Panc1 (cell line): ENCODE measurements around the gene DNM1L. TPM values are rescaled to one million over a fixed set of nuclear protein-coding genes. Genes with fewer than 3 reads are reported as not detected.

Experiments used
- ATAC-seq: fragments of 200-7000 bp; cut with Tn5 transposase; 2 replicates; pipeline ENCODE4 v1.9.1; 2020; ENCODE audit warnings: mild to moderate bottlenecking, moderate library complexity
- BruUV-seq: library from RNA; stranded (reverse); fragments of 400-500 nt; replicated peaks from 2 replicates; lab custom pipeline; 2021; lab: Mats Ljungman, UMichigan
- CTCF ChIA-PET: fragments of 300-600 bp; sonication (Branson Sonifier 250); formaldehyde crosslinking; loops from one replicate; lab custom pipeline; 2022; ENCODE audit warnings: antibody characterized with exemption; lab: Charles Lee
- POLR2A ChIA-PET: fragments of 300-600 bp; sonication (Branson Sonifier 250); formaldehyde crosslinking; loops from one replicate; lab custom pipeline; 2022; ENCODE audit warnings: antibody characterized with exemption; lab: Charles Lee
- DNase-seq: peaks from one replicate; pipeline ENCODE4 v3.0.0-alpha.2; 2010; ENCODE audit warnings: low read depth, low spot score
- H3K27ac ChIP-seq: 2 replicates; pipeline ENCODE4 v1.5.1; 2011; ENCODE audit warnings: mild to moderate bottlenecking, low read length, inconsistent platforms
- H3K27me3 ChIP-seq: fragments of 200-500 bp; sonication (Bioruptor generic); 2 replicates; pipeline ENCODE4 v1.6.0; 2014; ENCODE audit warnings: low read length, inconsistent platforms; ENCODE audit not compliant: control insufficient read depth, insufficient read depth
- H3K36me3 ChIP-seq: fragments of 200-500 bp; sonication (Bioruptor generic); 2 replicates; pipeline ENCODE4 v1.5.1; 2014; ENCODE audit warnings: inconsistent platforms, mild to moderate bottlenecking, low read length, moderate library complexity; ENCODE audit not compliant: control insufficient read depth, insufficient read depth
- H3K4me1 ChIP-seq: 2 replicates; pipeline ENCODE4 v1.5.1; 2011; ENCODE audit warnings: inconsistent platforms, mild to moderate bottlenecking, low read length, moderate library complexity; ENCODE audit not compliant: control insufficient read depth, insufficient read depth
- H3K4me3 ChIP-seq, 2 experiments: 2 replicates each; pipeline ENCODE4 v1.5.1; 2011 to 2012; ENCODE audit warnings: low read depth in 2 of 2, low read length in 2 of 2, mild to moderate bottlenecking in 2 of 2, inconsistent platforms in 1 of 2, moderate library complexity in 1 of 2
- H3K9me3 ChIP-seq: fragments of 200-500 bp; sonication (Bioruptor generic); 2 replicates; pipeline ENCODE4 v1.5.1; 2014; ENCODE audit warnings: low read depth, mild to moderate bottlenecking, inconsistent platforms, low read length, moderate library complexity; ENCODE audit not compliant: control insufficient read depth, insufficient read depth
- POLR2AphosphoS5 ChIP-seq: IDR thresholded peaks from 2 replicates; pipeline ENCODE4 v1.6.1; 2012; ENCODE audit warnings: mild to moderate bottlenecking, low read depth, low read length, moderate library complexity
- REST ChIP-seq, 2 experiments: IDR thresholded peaks; 2 replicates each; pipeline ENCODE4 v1.6.1; 2011 to 2012; ENCODE audit warnings: low read depth in 2 of 2, control low read depth in 1 of 2, low read length in 1 of 2, mild to moderate bottlenecking in 1 of 2, moderate library complexity in 1 of 2; ENCODE audit not compliant: insufficient read depth in 1 of 2
- SIN3A ChIP-seq: IDR thresholded peaks from 2 replicates; pipeline ENCODE4 v1.6.1; 2012; ENCODE audit warnings: low read depth, mild to moderate bottlenecking, low read length, moderate library complexity, borderline replicate concordance; ENCODE audit not compliant: insufficient read depth
- TCF7L2 ChIP-seq: IDR thresholded peaks from 2 replicates; pipeline ENCODE4 v1.6.1; 2011; ENCODE audit warnings: mild to moderate bottlenecking, low read depth, low read length, inconsistent platforms
- in situ Hi-C: cut with HindIII; loops from 2 replicates; pipeline ENCODE4 v1.10.0; 2016; ENCODE audit warnings: low sequenced_read_pairs, low pct_unique_long_range_greater_than_20kb
- intact Hi-C: fragments of 100-400 bp; cut with micrococcal nuclease; formaldehyde crosslinking; loops from one replicate; pipeline ENCODE4 v1.10.0; 2022; ENCODE audit not compliant: unreplicated experiment
- total RNA-seq: library from RNA; stranded (reverse); gene quantifications from one replicate; pipeline ENCODE4 v1.2.1, GENCODE V29; 2021; ENCODE audit not compliant: unreplicated experiment
- TF ChIP-seq, protein P1 (sequence below): fragments of 450-650 bp; IDR thresholded peaks from 2 replicates; pipeline ENCODE4 v1.5.1; 2017; ENCODE audit warnings: mild to moderate bottlenecking

The DNM1L gene
- total RNA-seq, 1 experiment from 2014 or later, result 91.8 TPM

- DNase-seq, result no peak
Observed at GRCh38 chr12:32650508-32650907, 28.6 kb upstream of the DNM1L start.

DNA sequence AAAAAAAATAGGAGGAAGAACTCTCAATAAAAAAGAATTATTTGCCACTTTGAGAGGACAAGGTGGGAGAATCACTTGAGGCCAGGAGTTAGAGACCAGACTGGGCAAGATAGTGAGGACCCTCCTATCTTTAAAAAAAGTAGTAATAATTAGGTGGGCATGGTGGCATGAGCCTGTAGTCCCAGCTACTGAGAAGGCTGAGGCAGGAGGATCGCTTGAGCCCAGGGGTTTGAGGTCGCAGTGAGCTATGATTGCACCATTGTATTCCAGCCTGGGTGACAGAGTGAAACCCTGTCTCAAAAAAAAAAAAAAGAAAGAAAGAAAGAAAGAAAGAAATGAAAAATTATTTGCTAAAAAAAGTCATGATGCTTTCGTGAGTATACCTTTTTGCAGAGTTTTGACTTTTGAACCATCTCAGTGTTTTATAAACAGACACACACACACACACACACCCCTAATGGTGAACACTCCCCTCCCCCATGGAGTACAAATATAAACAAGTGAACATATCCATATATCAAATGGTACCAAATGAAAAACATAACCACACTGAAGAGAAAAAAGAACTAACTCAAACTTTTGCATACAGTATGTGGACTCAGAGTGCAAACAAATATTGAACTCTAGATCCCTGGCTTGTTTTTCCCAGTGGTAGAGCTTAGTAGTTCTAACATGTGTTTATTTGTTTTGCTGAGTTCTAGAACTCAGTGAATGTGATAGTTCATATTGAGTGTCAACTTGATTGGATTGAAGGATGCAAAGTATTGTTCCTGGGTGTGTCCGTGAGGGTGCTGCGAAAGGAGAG is 27.7 kb upstream of the DNM1L start:
- POLR2A ChIA-PET, result no interaction called here
- TF ChIP-seq POLR2AphosphoS5, result no peak
- no peak for TF ChIP-seq REST (IDR thresholded peaks at IDR 0.05; ENCODE audit: insufficient read depth in 1 of 2, low read depth in 2 of 2, low read length in 1 of 2)
- TF ChIP-seq TCF7L2, result no peak
- no peak for TF ChIP-seq SIN3A
- TF ChIP-seq, protein P1, sequence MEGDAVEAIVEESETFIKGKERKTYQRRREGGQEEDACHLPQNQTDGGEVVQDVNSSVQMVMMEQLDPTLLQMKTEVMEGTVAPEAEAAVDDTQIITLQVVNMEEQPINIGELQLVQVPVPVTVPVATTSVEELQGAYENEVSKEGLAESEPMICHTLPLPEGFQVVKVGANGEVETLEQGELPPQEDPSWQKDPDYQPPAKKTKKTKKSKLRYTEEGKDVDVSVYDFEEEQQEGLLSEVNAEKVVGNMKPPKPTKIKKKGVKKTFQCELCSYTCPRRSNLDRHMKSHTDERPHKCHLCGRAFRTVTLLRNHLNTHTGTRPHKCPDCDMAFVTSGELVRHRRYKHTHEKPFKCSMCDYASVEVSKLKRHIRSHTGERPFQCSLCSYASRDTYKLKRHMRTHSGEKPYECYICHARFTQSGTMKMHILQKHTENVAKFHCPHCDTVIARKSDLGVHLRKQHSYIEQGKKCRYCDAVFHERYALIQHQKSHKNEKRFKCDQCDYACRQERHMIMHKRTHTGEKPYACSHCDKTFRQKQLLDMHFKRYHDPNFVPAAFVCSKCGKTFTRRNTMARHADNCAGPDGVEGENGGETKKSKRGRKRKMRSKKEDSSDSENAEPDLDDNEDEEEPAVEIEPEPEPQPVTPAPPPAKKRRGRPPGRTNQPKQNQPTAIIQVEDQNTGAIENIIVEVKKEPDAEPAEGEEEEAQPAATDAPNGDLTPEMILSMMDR, result no peak
- no peaks in the 10 kb centered on the region for H3K27me3 ChIP-seq
- CTCF ChIA-PET, result no interaction called here
- no peaks in the 10 kb centered on the region for H3K36me3 ChIP-seq
- in situ Hi-C loops, result no loop called here
- intact Hi-C loops, result no loop called here
- no peaks in the 10 kb centered on the region for H3K9me3 ChIP-seq
- DNase-seq, result no peak
- ATAC-seq, result no peak
- no peak overlapping the region for H3K4me3 ChIP-seq
- H3K4me1 ChIP-seq, result no peaks in the 10 kb centered on the region
- BruUV-seq, result no TSS peak
- no peak overlapping the region for H3K27ac ChIP-seq

More at GRCh38 chr12:32650508-32650907, 28.6 kb upstream of the DNM1L start:
- TF ChIP-seq POLR2AphosphoS5 (no peak), TCF7L2 (no peak), REST (IDR thresholded peaks at IDR 0.05; ENCODE audit: insufficient read depth in 1 of 2, low read depth in 2 of 2, low read length in 1 of 2) (no peak), SIN3A (no peak)
- TF ChIP-seq, protein P1, result no peak
- Histone ChIP-seq H3K27ac (no peak overlapping the region), H3K9me3 (no peaks in the 10 kb centered on the region), H3K4me3 (no peak overlapping the region), H3K36me3 (no peaks in the 10 kb centered on the region), H3K4me1 (no peaks in the 10 kb centered on the region), H3K27me3 (no peaks in the 10 kb centered on the region)
- no peak for ATAC-seq
- in situ Hi-C loops, result no loop called here
- POLR2A ChIA-PET, result no interaction called here
- intact Hi-C loops, result no loop called here
- BruUV-seq, result no TSS peak
- CTCF ChIA-PET, result no interaction called here
